ENCODE measurements around the gene C3.

C3 gene

GRCh38 chr19:6745965-6746364, 25.5 kb upstream of the C3 start:
- 94% methylated on average over 19 to 20 of the region's 24 CpGs for WGBS, 2 experiments
- Histone ChIP-seq H3K9me3 (ENCODE audit: control insufficient read depth, low read length) (no peaks in the 10 kb centered on the region), H3K27me3 (ENCODE audit: control insufficient read depth, insufficient read depth, low read length, poor library complexity, severe bottlenecking) (no peaks in the 10 kb centered on the region), H3K27ac (ENCODE audit: insufficient read depth, low read depth, low read length, poor library complexity, severe bottlenecking) (no peak overlapping the region), H3K4me1 (ENCODE audit: control insufficient read depth, insufficient read depth, low read length) (peaks cover 35% of the 10 kb centered on the region), H3K4me3 (ENCODE audit: insufficient read depth, low read depth, low read length) (no peak overlapping the region), H3K36me3 (ENCODE audit: control insufficient read depth, insufficient read depth, low read length) (peaks cover 35% of the 10 kb centered on the region)

- Histone ChIP-seq H3K4me1 (ENCODE audit: control insufficient read depth, insufficient read depth, low read length) (peaks cover 35% of the 10 kb centered on the region), H3K27me3 (ENCODE audit: control insufficient read depth, insufficient read depth, low read length, poor library complexity, severe bottlenecking) (no peaks in the 10 kb centered on the region), H3K9me3 (ENCODE audit: control insufficient read depth, low read length) (no peaks in the 10 kb centered on the region), H3K4me3 (ENCODE audit: insufficient read depth, low read depth, low read length) (peak overlapping the region; percentile 14), H3K36me3 (ENCODE audit: control insufficient read depth, insufficient read depth, low read length) (peaks cover 24% of the 10 kb centered on the region), H3K27ac (ENCODE audit: insufficient read depth, low read depth, low read length, poor library complexity, severe bottlenecking) (peak overlapping the region; percentile 84)
- WGBS, 2 experiments = 75 to 77% methylated on average over 41 of the region's 41 CpGs
Measured at GRCh38 chr19:6744381-6745301, 24.2 kb upstream of the C3 start.

- Histone ChIP-seq H3K4me3 (ENCODE audit: insufficient read depth, low read depth, low read length) (peak overlapping the region; percentile 14), H3K4me1 (ENCODE audit: control insufficient read depth, insufficient read depth, low read length) (peaks cover 39% of the 10 kb centered on the region), H3K27ac (ENCODE audit: insufficient read depth, low read depth, low read length, poor library complexity, severe bottlenecking) (peak overlapping the region; percentile 84), H3K9me3 (ENCODE audit: control insufficient read depth, low read length) (no peaks in the 10 kb centered on the region), H3K27me3 (ENCODE audit: control insufficient read depth, insufficient read depth, low read length, poor library complexity, severe bottlenecking) (no peaks in the 10 kb centered on the region), H3K36me3 (ENCODE audit: control insufficient read depth, insufficient read depth, low read length) (peaks cover 17% of the 10 kb centered on the region)
- 38 to 40% methylated on average over 15 of the region's 15 CpGs for WGBS, 2 experiments
Measured at GRCh38 chr19:6743714-6744380, 23.4 kb upstream of the C3 start.

GRCh38 chr19:6743066-6743465, 22.6 kb upstream of the C3 start:
- no peaks in the 10 kb centered on the region for H3K9me3 ChIP-seq (ENCODE audit: control insufficient read depth, low read length)
- peak overlapping the region; percentile 84 for H3K27ac ChIP-seq (ENCODE audit: insufficient read depth, low read depth, low read length, poor library complexity, severe bottlenecking)
- H3K4me3 ChIP-seq (ENCODE audit: insufficient read depth, low read depth, low read length) = no peak overlapping the region
- WGBS, 2 experiments = 34 to 36% methylated on average over 7 of the region's 7 CpGs
- H3K27me3 ChIP-seq (ENCODE audit: control insufficient read depth, insufficient read depth, low read length, poor library complexity, severe bottlenecking) = no peaks in the 10 kb centered on the region
- peaks cover 45% of the 10 kb centered on the region for H3K4me1 ChIP-seq (ENCODE audit: control insufficient read depth, insufficient read depth, low read length)
- H3K36me3 ChIP-seq (ENCODE audit: control insufficient read depth, insufficient read depth, low read length) = peaks cover 15% of the 10 kb centered on the region

- peak overlapping the region; percentile 85 for H3K4me3 ChIP-seq (ENCODE audit: insufficient read depth, low read depth, low read length)
- H3K9me3 ChIP-seq (ENCODE audit: control insufficient read depth, low read length) = no peaks in the 10 kb centered on the region
- no peak overlapping the region for H3K27ac ChIP-seq (ENCODE audit: insufficient read depth, low read depth, low read length, poor library complexity, severe bottlenecking)
- no peaks in the 10 kb centered on the region for H3K27me3 ChIP-seq (ENCODE audit: control insufficient read depth, insufficient read depth, low read length, poor library complexity, severe bottlenecking)
- WGBS, 2 experiments = 2% methylated on average over 46 of the region's 46 CpGs
- peaks cover 50% of the 10 kb centered on the region for H3K4me1 ChIP-seq (ENCODE audit: control insufficient read depth, insufficient read depth, low read length)
- no peaks in the 10 kb centered on the region for H3K36me3 ChIP-seq (ENCODE audit: control insufficient read depth, insufficient read depth, low read length)
Measured at GRCh38 chr19:6740589-6741343, 20.3 kb upstream of the C3 start.

- 0 to 1% methylated on average over 33 to 34 of the region's 34 CpGs for WGBS, 2 experiments
Measured at GRCh38 chr19:6739883-6740588, 19.6 kb upstream of the C3 start.

GRCh38 chr19:6739390-6739882, 19.0 kb upstream of the C3 start, which contains the start of gene TRIP10:
TRIP10 (plus strand) TSS chr19:6739680; CDS start chr19:6739762, 82 bp downstream.
- H3K36me3 ChIP-seq (ENCODE audit: control insufficient read depth, insufficient read depth, low read length) = no peaks in the 10 kb centered on the region
- H3K4me1 ChIP-seq (ENCODE audit: control insufficient read depth, insufficient read depth, low read length) = peaks cover 44% of the 10 kb centered on the region
- H3K9me3 ChIP-seq (ENCODE audit: control insufficient read depth, low read length) = no peaks in the 10 kb centered on the region
- 0 to 1% methylated on average over 47 of the region's 47 CpGs for WGBS, 2 experiments
- H3K27ac ChIP-seq (ENCODE audit: insufficient read depth, low read depth, low read length, poor library complexity, severe bottlenecking) = peak within 1 kb of the TSS; percentile 72
- no peaks in the 10 kb centered on the region for H3K27me3 ChIP-seq (ENCODE audit: control insufficient read depth, insufficient read depth, low read length, poor library complexity, severe bottlenecking)
- peak within 1 kb of the TSS; percentile 85 for H3K4me3 ChIP-seq (ENCODE audit: insufficient read depth, low read depth, low read length)

More at GRCh38 chr19:6739883-6740588, 19.6 kb upstream of the C3 start:
- H3K36me3 ChIP-seq (ENCODE audit: control insufficient read depth, insufficient read depth, low read length) = no peaks in the 10 kb centered on the region
- no peaks in the 10 kb centered on the region for H3K27me3 ChIP-seq (ENCODE audit: control insufficient read depth, insufficient read depth, low read length, poor library complexity, severe bottlenecking)
- peaks cover 50% of the 10 kb centered on the region for H3K4me1 ChIP-seq (ENCODE audit: control insufficient read depth, insufficient read depth, low read length)
- H3K4me3 ChIP-seq (ENCODE audit: insufficient read depth, low read depth, low read length) = peak overlapping the region; percentile 85
- no peaks in the 10 kb centered on the region for H3K9me3 ChIP-seq (ENCODE audit: control insufficient read depth, low read length)
- peak overlapping the region; percentile 45 for H3K27ac ChIP-seq (ENCODE audit: insufficient read depth, low read depth, low read length, poor library complexity, severe bottlenecking)

GRCh38 chr19:6738787-6739389, 18.4 kb upstream of the C3 start:
- WGBS, 2 experiments = 26 to 30% methylated on average over 24 of the region's 24 CpGs
- Histone ChIP-seq H3K27me3 (ENCODE audit: control insufficient read depth, insufficient read depth, low read length, poor library complexity, severe bottlenecking) (no peaks in the 10 kb centered on the region), H3K4me3 (ENCODE audit: insufficient read depth, low read depth, low read length) (peak overlapping the region; percentile 11), H3K4me1 (ENCODE audit: control insufficient read depth, insufficient read depth, low read length) (peaks cover 40% of the 10 kb centered on the region), H3K9me3 (ENCODE audit: control insufficient read depth, low read length) (no peaks in the 10 kb centered on the region), H3K36me3 (ENCODE audit: control insufficient read depth, insufficient read depth, low read length) (no peaks in the 10 kb centered on the region), H3K27ac (ENCODE audit: insufficient read depth, low read depth, low read length, poor library complexity, severe bottlenecking) (peak overlapping the region; percentile 72)

Measured in ectodermal cell (in vitro differentiated cells).